KOPT-K1 (cell line): ENCODE measurements around the gene ASCL5.

Experiments used
- H3K27ac ChIP-seq: fragments of 200-600 bp; sonication (generic); 2 replicates; pipeline ENCODE4 v1.5.1; 2016; ENCODE audit warnings: antibody characterized with exemption, mild to moderate bottlenecking, low read depth, low read length; ENCODE audit not compliant: poor library complexity, severe bottlenecking
- H3K36me3 ChIP-seq: fragments of 200-600 bp; sonication (generic); 2 replicates; pipeline ENCODE4 v1.5.1; 2017; ENCODE audit warnings: antibody characterized with exemption, mild to moderate bottlenecking, low read length, moderate library complexity; ENCODE audit not compliant: insufficient read depth
- H3K9me3 ChIP-seq: fragments of 200-600 bp; sonication (generic); 2 replicates; pipeline ENCODE4 v1.5.1; 2017; ENCODE audit warnings: antibody characterized with exemption, low read length, mild to moderate bottlenecking; ENCODE audit not compliant: insufficient read depth, poor library complexity, severe bottlenecking

Gene ASCL5

GRCh38 chr1:201128476-201128875 lies 1.5 kb upstream of the ASCL5 start:
- no peaks in the 10 kb centered on the region for H3K36me3 ChIP-seq
- no peaks in the 10 kb centered on the region for H3K9me3 ChIP-seq
- no peak overlapping the region for H3K27ac ChIP-seq

- Histone ChIP-seq H3K36me3 (no peaks in the 10 kb centered on the region), H3K9me3 (no peaks in the 10 kb centered on the region), H3K27ac (no peak overlapping the region)
Observed at GRCh38 chr1:201127755-201128455, 921 bp upstream of the ASCL5 start.

DNA sequence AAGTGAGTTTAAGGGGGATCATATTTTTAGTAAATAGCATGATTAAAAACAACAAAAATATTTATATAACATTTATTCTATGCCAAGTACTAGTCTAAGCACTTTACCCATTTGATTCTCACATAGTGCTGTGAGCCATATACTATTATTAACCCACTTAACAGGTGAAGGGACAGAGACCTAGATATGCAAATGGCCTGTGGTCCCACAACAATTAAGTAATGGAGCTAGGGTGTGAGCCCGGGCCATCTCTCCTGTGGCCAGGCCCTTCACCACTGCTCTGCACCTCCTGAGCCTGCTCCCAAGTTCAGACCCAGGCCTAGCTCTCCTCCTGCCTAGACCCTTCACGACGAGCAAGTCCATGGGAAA lies 537 bp downstream of the ASCL5 start:
- Histone ChIP-seq H3K27ac (no peak overlapping the region), H3K36me3 (no peaks in the 10 kb centered on the region), H3K9me3 (no peaks in the 10 kb centered on the region)

- no peaks in the 10 kb centered on the region for H3K9me3 ChIP-seq
- H3K36me3 ChIP-seq: no peaks in the 10 kb centered on the region
- H3K27ac ChIP-seq: no peak overlapping the region
Observed at GRCh38 chr1:201125800-201126199, 1.2 kb downstream of the ASCL5 start.

DNA sequence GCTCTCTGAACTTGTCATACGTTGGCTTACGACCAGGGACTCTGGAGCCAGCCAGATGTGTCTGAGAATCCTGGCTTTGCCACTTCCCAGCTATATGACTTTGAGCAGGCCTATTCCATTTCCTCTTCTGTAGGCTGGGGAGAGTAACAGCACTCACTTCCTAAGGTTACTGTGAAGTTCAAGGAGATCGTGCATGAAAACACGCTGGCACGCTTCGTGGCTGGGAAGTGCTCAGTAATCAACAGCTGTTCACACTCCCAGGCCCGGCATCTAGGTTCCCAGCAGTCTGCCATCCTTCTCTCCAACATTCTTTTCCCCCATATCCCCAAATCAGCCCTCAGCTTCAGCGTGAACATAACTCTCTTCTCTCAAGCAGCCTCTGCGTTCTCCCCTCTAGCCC lies 2.0 kb downstream of the ASCL5 start:
- Histone ChIP-seq H3K9me3 (no peaks in the 10 kb centered on the region), H3K36me3 (no peaks in the 10 kb centered on the region)

DNA sequence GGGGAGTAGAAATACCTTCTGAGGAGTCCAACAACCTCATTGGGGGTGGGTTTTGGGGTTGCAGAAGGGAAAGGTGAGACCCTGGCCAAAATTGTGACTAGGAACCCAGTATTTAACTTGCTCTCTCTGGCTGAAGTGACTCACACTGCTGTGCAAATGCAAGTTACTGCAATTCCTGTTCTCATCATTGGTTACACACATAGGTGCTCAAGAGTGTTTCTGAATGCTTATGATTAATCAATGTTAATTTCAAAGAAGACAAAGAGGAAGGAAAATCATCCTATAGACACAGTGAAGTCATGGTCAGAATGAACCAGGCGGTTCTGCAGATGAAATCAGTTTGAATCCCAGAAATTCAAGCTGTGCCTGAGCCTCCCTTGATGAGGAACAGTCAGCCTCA lies 3.1 kb downstream of the ASCL5 start:
- H3K9me3 ChIP-seq: no peaks in the 10 kb centered on the region
- H3K27ac ChIP-seq: no peak overlapping the region
- no peaks in the 10 kb centered on the region for H3K36me3 ChIP-seq

More for the DNA sequence above, 2.0 kb downstream of the ASCL5 start:
- no peak overlapping the region for H3K27ac ChIP-seq

DNA sequence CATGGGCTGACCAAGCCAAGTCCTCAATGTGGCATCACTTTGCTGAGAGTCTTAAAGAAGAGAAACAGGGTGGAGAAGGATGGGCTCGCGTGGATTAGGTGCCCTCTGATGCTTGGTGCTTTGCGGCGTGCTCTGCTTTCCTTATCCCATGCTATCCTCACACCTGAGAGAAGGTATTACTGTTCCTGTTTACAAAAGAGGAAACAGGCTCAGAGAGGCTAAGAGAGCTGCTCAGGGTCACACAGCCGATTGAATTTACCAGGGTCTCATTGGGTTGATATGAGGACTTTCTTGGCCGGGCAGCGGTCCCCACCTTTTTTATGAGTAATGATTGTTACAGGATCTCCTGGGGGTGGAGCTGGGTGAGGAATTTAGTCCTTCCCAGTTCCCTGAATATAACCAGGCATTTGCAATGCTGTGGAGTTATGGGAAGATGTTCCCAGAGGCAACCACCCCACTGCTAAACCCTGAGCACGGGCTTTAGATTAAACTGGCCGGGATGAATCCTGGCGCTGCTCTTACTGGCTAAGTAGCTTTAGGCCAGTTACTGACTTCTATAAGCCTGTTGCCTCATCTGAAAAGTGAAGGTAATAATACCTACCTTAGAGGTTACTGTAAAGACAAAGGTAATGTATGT lies 4.5 kb downstream of the ASCL5 start:
- H3K36me3 ChIP-seq: no peaks in the 10 kb centered on the region
- H3K9me3 ChIP-seq: no peaks in the 10 kb centered on the region
- no peak overlapping the region for H3K27ac ChIP-seq

- H3K27ac ChIP-seq: no peak overlapping the region
- H3K9me3 ChIP-seq: no peaks in the 10 kb centered on the region
- H3K36me3 ChIP-seq: no peaks in the 10 kb centered on the region
Observed at GRCh38 chr1:201119206-201120197, 7.5 kb downstream of the ASCL5 start.

DNA sequence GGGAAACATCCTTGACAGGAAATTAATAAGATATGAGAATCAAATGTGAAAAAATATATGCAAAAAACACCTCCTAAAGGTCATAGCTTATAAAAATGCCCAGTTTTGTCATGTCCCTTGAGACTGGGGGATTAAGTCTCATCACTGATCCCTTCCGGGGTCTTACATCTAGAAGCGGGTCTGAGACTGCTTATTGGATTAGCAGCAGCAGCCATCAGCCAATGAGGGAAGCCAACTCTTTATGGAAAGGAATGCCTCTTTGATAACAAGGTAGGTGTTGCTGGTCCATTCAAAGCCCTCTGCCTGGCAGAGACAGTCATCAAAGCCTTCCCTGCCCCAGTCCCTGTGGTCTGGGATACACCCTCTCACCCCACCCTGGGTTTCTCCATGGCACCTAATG lies 10.9 kb downstream of the ASCL5 start:
- no peak overlapping the region for H3K27ac ChIP-seq
- H3K36me3 ChIP-seq: no peaks in the 10 kb centered on the region
- no peaks in the 10 kb centered on the region for H3K9me3 ChIP-seq

DNA sequence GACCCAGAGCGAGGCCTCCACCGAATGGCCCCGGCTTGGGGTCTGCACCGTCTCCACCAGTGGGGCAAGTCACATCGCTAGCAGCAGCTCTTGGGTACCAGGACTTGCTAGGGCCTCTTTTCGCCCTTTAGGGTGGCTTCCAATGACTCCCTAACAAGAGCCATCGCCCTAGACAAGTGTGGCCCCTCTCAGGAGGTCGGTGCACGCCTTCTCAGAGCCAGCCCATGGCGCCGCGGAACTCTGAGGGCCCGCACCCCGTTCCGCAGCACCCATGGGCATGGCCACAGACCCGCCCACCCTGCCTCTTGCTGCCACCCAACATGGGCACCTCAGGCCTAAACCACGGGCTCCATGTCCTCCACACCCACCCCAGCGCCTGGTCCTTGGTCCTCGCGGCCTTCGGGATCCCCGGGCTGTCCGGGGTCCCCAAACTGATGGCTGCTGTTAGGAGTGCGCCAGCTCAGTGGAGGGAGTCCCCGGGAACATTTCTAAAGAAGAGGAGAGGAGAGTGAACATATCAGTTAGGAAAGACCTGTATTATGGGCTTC lies 11.5 kb downstream of the ASCL5 start:
- Histone ChIP-seq H3K27ac (no peak overlapping the region), H3K9me3 (no peaks in the 10 kb centered on the region), H3K36me3 (no peaks in the 10 kb centered on the region)

GRCh38 chr1:201114245-201115131 lies 12.5 kb downstream of the ASCL5 start:
- Histone ChIP-seq H3K27ac (no peak overlapping the region), H3K36me3 (no peaks in the 10 kb centered on the region), H3K9me3 (no peaks in the 10 kb centered on the region)

DNA sequence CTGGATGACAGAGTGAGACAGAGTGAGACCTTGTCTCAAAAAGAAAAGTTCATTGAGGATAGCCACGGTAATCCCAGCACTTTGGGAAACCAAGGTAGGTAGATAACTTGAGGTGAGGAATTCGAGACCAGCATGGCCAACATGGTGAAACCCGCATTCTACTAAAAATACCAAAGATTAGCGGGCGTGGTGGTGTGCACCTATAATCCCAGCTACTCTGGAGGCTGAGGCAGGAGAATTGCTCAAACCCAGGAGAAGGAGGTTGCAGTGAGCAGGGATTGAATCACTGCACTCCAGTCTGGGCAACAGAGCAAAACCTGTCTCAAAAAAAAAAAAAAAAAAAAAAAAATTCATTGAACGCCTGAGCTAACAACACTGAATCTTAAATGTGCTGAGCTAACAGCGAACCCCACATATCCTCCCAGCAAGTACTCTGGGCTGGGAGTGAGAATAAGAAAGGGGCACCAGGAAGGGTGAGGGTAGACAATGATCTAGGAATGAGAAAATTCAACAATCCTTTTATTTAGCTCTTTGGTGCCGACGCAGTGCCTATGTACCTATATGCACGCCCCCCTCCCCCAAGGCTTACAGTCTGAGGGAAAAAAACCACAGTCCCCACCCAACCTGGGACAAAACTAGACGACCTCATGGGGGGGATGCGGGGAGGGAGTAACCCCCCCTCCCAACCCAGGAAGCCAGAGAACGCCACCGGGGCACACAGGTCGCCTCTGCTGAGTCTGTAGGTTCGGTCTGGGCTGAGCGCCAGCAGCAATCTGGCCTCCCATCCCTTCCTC lies 13.3 kb downstream of the ASCL5 start:
- Histone ChIP-seq H3K9me3 (no peaks in the 10 kb centered on the region), H3K36me3 (no peaks in the 10 kb centered on the region), H3K27ac (no peak overlapping the region)

GRCh38 chr1:201112926-201113325 lies 14.1 kb downstream of the ASCL5 start:
- Histone ChIP-seq H3K27ac (no peak overlapping the region), H3K36me3 (no peaks in the 10 kb centered on the region), H3K9me3 (no peaks in the 10 kb centered on the region)
